Neural crest cell (in vitro differentiated cells): Measurements from ENCODE around the gene SLC6A2. TPM values are rescaled to one million over a fixed set of nuclear protein-coding genes. Genes with fewer than 3 reads are reported as not detected.

Source experiments
- DNase-seq: peaks from one replicate; pipeline ENCODE4 v3.0.0; 2021; ENCODE audit warnings: low read depth, mixed read lengths, low spot score
- H3K27ac Mint-ChIP-seq: one replicate; pipeline ENCODE4 v1.8.0; 2021; ENCODE audit warnings: mild to moderate bottlenecking, mixed read lengths; ENCODE audit not compliant: unreplicated experiment
- H3K27me3 Mint-ChIP-seq: 2 replicates; pipeline ENCODE4 v1.8.0; 2021; ENCODE audit warnings: low read depth, mild to moderate bottlenecking, mixed read lengths
- H3K36me3 Mint-ChIP-seq: 2 replicates; pipeline ENCODE4 v1.8.0; 2021; ENCODE audit warnings: low read depth, mild to moderate bottlenecking, mixed read lengths
- H3K4me1 Mint-ChIP-seq: 2 replicates; pipeline ENCODE4 v1.8.0; 2021; ENCODE audit warnings: mixed read lengths
- H3K4me3 Mint-ChIP-seq: one replicate; pipeline ENCODE4 v1.8.0; 2021; ENCODE audit warnings: mild to moderate bottlenecking, mixed read lengths
- H3K9me3 Mint-ChIP-seq: 2 replicates; pipeline ENCODE4 v1.8.0; 2021; ENCODE audit warnings: mixed read lengths
- total RNA-seq: library from RNA; stranded (reverse); gene quantifications from 2 replicates; pipeline ENCODE4 v1.2.1, GENCODE V29; 2021
- TF ChIP-seq, protein P1 (sequence below): fragments of 200-600 bp; sonication (generic); conservative IDR thresholded peaks from 2 replicates; pipeline ENCODE4 v1.5.0; 2021; ENCODE audit warnings: antibody characterized with exemption, mild to moderate bottlenecking

The SLC6A2 gene
- total RNA-seq, 1 donor from 2014 or later = not detected

DNA sequence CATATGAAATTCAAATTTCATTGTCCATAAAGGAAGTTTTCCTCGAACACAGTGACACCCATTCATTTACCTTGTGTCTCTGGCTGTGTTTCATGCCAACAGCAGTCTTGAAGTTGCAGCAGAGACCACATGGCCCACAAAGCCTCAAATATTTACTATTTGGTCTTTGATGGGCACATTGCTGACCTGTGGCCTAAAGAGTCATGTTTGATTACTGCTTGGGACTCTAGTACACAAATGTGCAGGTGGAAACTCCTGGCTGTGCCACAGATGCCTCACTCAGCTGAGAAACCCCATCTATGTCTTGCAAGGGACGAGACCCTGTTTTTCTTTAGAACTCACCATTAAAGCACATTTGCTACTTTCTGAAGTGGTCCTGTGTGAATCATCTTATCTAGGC is 76.7 kb downstream of the SLC6A2 start:
- Mint-ChIP-seq H3K36me3 (no peaks in the 10 kb centered on the region), H3K9me3 (no peaks in the 10 kb centered on the region), H3K27ac (no peak overlapping the region), H3K4me1 (no peaks in the 10 kb centered on the region), H3K4me3 (no peak overlapping the region), H3K27me3 (peaks cover 37% of the 10 kb centered on the region)
- TF ChIP-seq, protein P1, sequence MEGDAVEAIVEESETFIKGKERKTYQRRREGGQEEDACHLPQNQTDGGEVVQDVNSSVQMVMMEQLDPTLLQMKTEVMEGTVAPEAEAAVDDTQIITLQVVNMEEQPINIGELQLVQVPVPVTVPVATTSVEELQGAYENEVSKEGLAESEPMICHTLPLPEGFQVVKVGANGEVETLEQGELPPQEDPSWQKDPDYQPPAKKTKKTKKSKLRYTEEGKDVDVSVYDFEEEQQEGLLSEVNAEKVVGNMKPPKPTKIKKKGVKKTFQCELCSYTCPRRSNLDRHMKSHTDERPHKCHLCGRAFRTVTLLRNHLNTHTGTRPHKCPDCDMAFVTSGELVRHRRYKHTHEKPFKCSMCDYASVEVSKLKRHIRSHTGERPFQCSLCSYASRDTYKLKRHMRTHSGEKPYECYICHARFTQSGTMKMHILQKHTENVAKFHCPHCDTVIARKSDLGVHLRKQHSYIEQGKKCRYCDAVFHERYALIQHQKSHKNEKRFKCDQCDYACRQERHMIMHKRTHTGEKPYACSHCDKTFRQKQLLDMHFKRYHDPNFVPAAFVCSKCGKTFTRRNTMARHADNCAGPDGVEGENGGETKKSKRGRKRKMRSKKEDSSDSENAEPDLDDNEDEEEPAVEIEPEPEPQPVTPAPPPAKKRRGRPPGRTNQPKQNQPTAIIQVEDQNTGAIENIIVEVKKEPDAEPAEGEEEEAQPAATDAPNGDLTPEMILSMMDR = no peak
- no peak for DNase-seq

DNA sequence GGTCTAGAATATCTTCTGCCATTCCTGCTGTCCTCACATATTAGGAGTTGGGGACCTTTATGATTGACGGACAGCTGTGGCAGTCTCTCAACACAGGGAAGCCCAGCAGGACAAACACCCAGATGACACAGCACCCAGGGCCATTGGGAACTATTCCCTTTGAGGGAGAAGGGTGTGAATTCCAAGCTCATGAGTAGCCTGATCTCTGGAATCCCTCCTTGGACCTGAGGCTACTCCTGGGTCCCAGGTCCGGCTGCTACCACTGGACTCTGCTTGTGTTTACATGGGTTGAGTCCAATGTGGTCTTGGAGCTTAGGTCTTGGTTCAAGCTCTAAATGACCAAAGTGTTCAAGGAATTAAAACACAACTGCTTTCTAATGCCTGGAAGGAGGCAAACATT is 78.9 kb downstream of the SLC6A2 start:
- no peaks in the 10 kb centered on the region for H3K36me3 Mint-ChIP-seq
- no peak for DNase-seq
- H3K27ac Mint-ChIP-seq = no peak overlapping the region
- H3K4me3 Mint-ChIP-seq = no peak overlapping the region
- peaks cover 43% of the 10 kb centered on the region for H3K27me3 Mint-ChIP-seq
- TF ChIP-seq, protein P1 = no peak
- no peaks in the 10 kb centered on the region for H3K4me1 Mint-ChIP-seq
- H3K9me3 Mint-ChIP-seq = no peaks in the 10 kb centered on the region

DNA sequence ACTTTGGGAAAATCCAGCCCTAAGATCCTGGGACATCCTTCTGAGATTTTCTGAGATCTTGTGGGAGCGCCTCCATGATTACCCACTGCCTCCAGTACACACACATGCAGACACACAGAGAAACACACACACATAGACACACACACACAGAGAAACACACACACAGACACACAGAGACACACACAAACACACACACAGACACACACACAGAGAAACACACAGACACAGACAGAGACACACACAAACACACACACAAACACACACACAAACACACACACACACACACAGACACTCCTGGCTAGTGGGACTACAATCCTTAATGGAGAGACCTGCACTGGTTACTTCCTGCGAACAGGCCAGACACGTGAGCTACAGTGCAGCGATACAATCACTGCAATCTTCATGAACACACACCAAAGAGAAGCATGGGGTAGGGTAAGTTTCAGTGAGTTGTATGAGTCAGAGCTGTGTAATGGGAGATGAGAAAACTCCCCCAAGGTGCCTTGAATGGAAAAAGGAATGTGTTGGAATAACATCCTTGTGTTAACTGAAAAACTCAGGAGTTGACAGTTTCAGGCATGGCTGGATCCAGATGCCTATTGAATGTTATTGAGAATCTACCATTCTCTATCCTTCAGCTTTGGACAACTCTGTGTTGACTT is 79.5 kb downstream of the SLC6A2 start:
- no peaks in the 10 kb centered on the region for H3K36me3 Mint-ChIP-seq

DNA sequence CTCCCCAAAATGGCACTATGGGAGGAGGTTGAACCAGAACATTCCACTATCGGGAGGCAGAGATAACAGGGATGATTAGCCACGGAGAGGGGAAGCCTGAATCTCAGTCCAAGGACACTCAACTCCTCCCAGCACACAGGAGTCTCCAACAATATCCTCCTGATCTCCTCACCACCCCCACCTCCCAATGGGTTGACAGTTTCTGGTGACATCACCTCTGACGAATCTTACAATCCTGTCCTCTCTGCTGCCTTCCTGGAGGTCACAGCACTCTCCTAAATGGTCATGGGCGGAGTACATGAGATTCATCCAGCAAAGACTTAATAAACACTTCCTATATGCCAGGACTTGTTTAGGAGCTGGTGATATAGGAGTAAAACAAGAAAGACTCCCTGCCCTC is 80.9 kb downstream of the SLC6A2 start:
- TF ChIP-seq, protein P1 = no peak
- H3K27me3 Mint-ChIP-seq = peaks cover 38% of the 10 kb centered on the region
- H3K27ac Mint-ChIP-seq = no peak overlapping the region
- no peak overlapping the region for H3K4me3 Mint-ChIP-seq
- no peaks in the 10 kb centered on the region for H3K4me1 Mint-ChIP-seq
- no peak for DNase-seq
- no peaks in the 10 kb centered on the region for H3K36me3 Mint-ChIP-seq
- no peaks in the 10 kb centered on the region for H3K9me3 Mint-ChIP-seq

More for the DNA sequence above, 79.5 kb downstream of the SLC6A2 start:
- TF ChIP-seq, protein P1 = no peak
- H3K27me3 Mint-ChIP-seq = peaks cover 39% of the 10 kb centered on the region
- H3K4me1 Mint-ChIP-seq = no peaks in the 10 kb centered on the region
- DNase-seq = no peak
- H3K27ac Mint-ChIP-seq = peak overlapping the region; percentile 14
- no peaks in the 10 kb centered on the region for H3K9me3 Mint-ChIP-seq
- no peak overlapping the region for H3K4me3 Mint-ChIP-seq

DNA sequence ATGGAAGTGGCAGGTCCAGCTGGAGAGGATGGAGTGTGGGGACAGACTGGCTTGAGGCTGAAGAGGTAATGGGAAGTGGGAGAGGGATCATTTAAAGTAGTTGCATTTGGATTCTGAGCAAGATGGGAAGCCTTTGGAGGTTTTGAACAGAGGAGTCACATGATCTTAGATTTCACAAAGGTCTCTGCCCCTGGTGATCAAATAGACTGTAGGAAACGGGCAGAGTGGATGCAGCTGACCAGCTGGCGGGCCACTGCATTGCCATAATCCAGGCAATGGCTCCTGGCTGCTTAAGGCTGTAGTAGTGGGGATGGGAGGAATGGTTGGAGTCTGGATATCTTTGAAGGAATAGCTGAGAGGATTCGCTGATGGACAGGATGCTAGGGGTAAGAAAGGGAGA is 81.5 kb downstream of the SLC6A2 start:
- Mint-ChIP-seq H3K27ac (no peak overlapping the region), H3K36me3 (no peaks in the 10 kb centered on the region), H3K9me3 (no peaks in the 10 kb centered on the region), H3K4me3 (no peak overlapping the region), H3K27me3 (peaks cover 38% of the 10 kb centered on the region), H3K4me1 (no peaks in the 10 kb centered on the region)
- no peak for DNase-seq
- TF ChIP-seq, protein P1 = no peak
